Measurements from ENCODE around the gene TUBAL3. TPM values are rescaled to one million over a fixed set of nuclear protein-coding genes. Genes with fewer than 3 reads are reported as not detected.

The TUBAL3 gene
- total RNA-seq, 1 experiment from 2014 or later, result not detected

DNA sequence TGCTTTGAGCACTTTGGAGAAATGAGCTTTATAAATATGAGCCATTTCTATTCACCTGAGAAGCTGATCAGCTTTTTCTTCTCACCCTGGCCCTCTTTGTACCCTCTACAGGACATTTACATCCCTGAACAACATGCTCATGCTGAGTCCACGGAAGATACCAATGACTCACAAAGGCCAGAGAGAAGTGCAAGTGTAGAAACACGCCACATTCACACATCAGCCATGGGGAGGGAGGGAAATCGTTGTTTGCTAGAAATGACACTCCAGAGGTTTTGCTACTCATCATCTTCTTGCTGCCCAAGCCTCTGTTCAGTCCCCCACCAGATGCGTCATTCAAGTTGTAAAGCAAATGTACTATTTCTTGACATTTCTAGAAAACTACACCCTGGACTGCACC is 42.7 kb downstream of the TUBAL3 start:
- Mint-ChIP-seq H3K27me3 (ENCODE audit: low read depth) (peaks cover 4% of the 10 kb centered on the region), H3K4me3 (no peak overlapping the region), H3K9me3 (peaks cover 0 to 49% of the 10 kb centered on the region in 2 experiments; a peak in 4 of 5 replicates), H3K36me3 (ENCODE audit: insufficient read depth in 1 of 3, low read depth in 3 of 3) (no peaks in the 10 kb centered on the region), H3K27ac (no peak overlapping the region), H3K4me1 (0 out of 4 replicates have a peak, but pooled peaks cover 0 to 2% of the 10 kb centered on the region in 2 experiments)
- TF ChIP-seq, protein P1, sequence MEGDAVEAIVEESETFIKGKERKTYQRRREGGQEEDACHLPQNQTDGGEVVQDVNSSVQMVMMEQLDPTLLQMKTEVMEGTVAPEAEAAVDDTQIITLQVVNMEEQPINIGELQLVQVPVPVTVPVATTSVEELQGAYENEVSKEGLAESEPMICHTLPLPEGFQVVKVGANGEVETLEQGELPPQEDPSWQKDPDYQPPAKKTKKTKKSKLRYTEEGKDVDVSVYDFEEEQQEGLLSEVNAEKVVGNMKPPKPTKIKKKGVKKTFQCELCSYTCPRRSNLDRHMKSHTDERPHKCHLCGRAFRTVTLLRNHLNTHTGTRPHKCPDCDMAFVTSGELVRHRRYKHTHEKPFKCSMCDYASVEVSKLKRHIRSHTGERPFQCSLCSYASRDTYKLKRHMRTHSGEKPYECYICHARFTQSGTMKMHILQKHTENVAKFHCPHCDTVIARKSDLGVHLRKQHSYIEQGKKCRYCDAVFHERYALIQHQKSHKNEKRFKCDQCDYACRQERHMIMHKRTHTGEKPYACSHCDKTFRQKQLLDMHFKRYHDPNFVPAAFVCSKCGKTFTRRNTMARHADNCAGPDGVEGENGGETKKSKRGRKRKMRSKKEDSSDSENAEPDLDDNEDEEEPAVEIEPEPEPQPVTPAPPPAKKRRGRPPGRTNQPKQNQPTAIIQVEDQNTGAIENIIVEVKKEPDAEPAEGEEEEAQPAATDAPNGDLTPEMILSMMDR (conservative IDR thresholded peaks at IDR 0.05), result no peak
- Histone ChIP-seq H3K9ac (ENCODE audit: extremely low read depth, insufficient read length, low read length) (no peak overlapping the region), H3K79me2 (ENCODE audit: insufficient read depth, low read length) (no peaks in the 10 kb centered on the region), H3K14ac (ENCODE audit: insufficient read depth, low read length) (no peak overlapping the region), H3K9me3 (ENCODE audit: control insufficient read depth, low read depth, low read length) (no peaks in the 10 kb centered on the region), H3K4me1 (ENCODE audit: insufficient read depth, low read length) (no peaks in the 10 kb centered on the region), H3K23me2 (ENCODE audit: insufficient read length, low read depth, low read length, poor library complexity, severe bottlenecking) (no peaks in the 10 kb centered on the region), H3K27ac (ENCODE audit: insufficient read length, low read depth, low read length) (no peak overlapping the region), H3K23ac (ENCODE audit: insufficient read length, low read depth, low read length) (no peak overlapping the region), H3K4ac (ENCODE audit: low read depth, low read length) (no peak overlapping the region), H2BK15ac (ENCODE audit: low read depth, low read length) (no peak overlapping the region), H4K8ac (replicated peaks; ENCODE audit: insufficient read length, low read depth, low read length) (no peak overlapping the region), H2AFZ (ENCODE audit: low read length) (no peak overlapping the region), H2BK20ac (ENCODE audit: low read depth, low read length, poor library complexity, severe bottlenecking) (no peak overlapping the region), H2BK5ac (ENCODE audit: insufficient read length, low read length) (no peak overlapping the region), H2BK12ac (ENCODE audit: insufficient read length, low read depth, low read length) (no peak overlapping the region), H4K5ac (ENCODE audit: insufficient read length, low read depth, low read length) (no peak overlapping the region), H3K56ac (ENCODE audit: insufficient read length, low read depth, low read length) (no peak overlapping the region), H3T11ph (ENCODE audit: low read length) (no peak overlapping the region), H3K27me3 (ENCODE audit: insufficient read depth, low read length) (no peaks in the 10 kb centered on the region), H3K79me1 (ENCODE audit: insufficient read depth, low read depth, low read length, poor library complexity, severe bottlenecking) (no peaks in the 10 kb centered on the region), H4K91ac (ENCODE audit: insufficient read length, low read depth, low read length) (no peak overlapping the region), H3K4me2 (ENCODE audit: insufficient read depth, insufficient read length, low read length) (no peak overlapping the region), H4K20me1 (ENCODE audit: control insufficient read depth, insufficient read depth, insufficient read length) (no peaks in the 10 kb centered on the region), H2AK5ac (ENCODE audit: insufficient read length, low read length) (no peak overlapping the region), H3K18ac (ENCODE audit: insufficient read length, low read depth, low read length) (no peak overlapping the region), H2BK120ac (ENCODE audit: low read depth, low read length, poor library complexity, severe bottlenecking) (no peak overlapping the region)
- DNase-seq, result no peak
- WGBS (ENCODE audit: extremely low coverage, insufficient read length, low lambda C conversion rate), result no CpG with 5 or more reads among the region's 4 CpGs
